Measurements from ENCODE around the gene MIER2.

The MIER2 gene

GRCh38 chr19:325937-326565, 18.5 kb downstream of the MIER2 start:
- no peak overlapping the region for H2BK15ac ChIP-seq (ENCODE audit: low read length)
- H3K4me3 ChIP-seq (ENCODE audit: low read length in 2 of 2): no peak overlapping the region
- no peak overlapping the region for H3K4me2 ChIP-seq (ENCODE audit: insufficient read depth, low read length, poor library complexity, severe bottlenecking)
- peak overlapping the region; percentile 51 for H3K9ac ChIP-seq (ENCODE audit: low read depth, low read length, poor library complexity)
- no peak overlapping the region for H2BK120ac ChIP-seq (ENCODE audit: low read depth, low read length)
- WGBS, 2 donors (ENCODE audit: extremely low coverage in 2 of 2, insufficient read length in 2 of 2, insufficient replicate concordance in 1 of 2): no CpG with 5 or more reads among the region's 33 CpGs
- no peak overlapping the region for H2BK12ac ChIP-seq (ENCODE audit: low read length)
- no peak overlapping the region for H3K4ac ChIP-seq (ENCODE audit: low read length)
- H4K91ac ChIP-seq (ENCODE audit: low read depth, low read length, poor library complexity): no peak overlapping the region
- H3K9me3 ChIP-seq (replicated peaks in 1 of 2; ENCODE audit: control insufficient read depth in 2 of 2, insufficient read depth in 1 of 2, low read depth in 1 of 2, low read length in 2 of 2): peaks cover 30 to 55% of the 10 kb centered on the region in 2 donors
- no peak for DNase-seq (ENCODE audit: low spot score)
- no peak overlapping the region for H3K18ac ChIP-seq (ENCODE audit: low read length)
- H2AFZ ChIP-seq (ENCODE audit: low read length): no peak overlapping the region
- H3K4me1 ChIP-seq (ENCODE audit: control insufficient read depth in 2 of 2, insufficient read depth in 1 of 2, low read depth in 1 of 2, low read length in 2 of 2): no peaks in the 10 kb centered on the region
- peaks cover 77 to 96% of the 10 kb centered on the region in 2 donors for H3K36me3 ChIP-seq (replicated peaks in 1 of 2; ENCODE audit: control insufficient read depth in 2 of 2, insufficient read depth in 2 of 2, low read length in 2 of 2)
- H4K8ac ChIP-seq (ENCODE audit: low read depth, low read length): no peak overlapping the region
- no peak overlapping the region for H3K27ac ChIP-seq (replicated peaks; ENCODE audit: low read length)
- H3K14ac ChIP-seq (ENCODE audit: low read length): no peak overlapping the region
- no peak overlapping the region for H3K23ac ChIP-seq (ENCODE audit: low read depth, low read length, poor library complexity)
- H2AK5ac ChIP-seq (ENCODE audit: low read depth, low read length): no peak overlapping the region
- H2BK5ac ChIP-seq (ENCODE audit: low read length): no peak overlapping the region
- H3K27me3 ChIP-seq (ENCODE audit: control insufficient read depth in 3 of 3, insufficient read depth in 3 of 3, low read depth in 1 of 3, low read length in 3 of 3): no peaks in the 10 kb centered on the region
- peaks cover 9% of the 10 kb centered on the region for H3K79me1 ChIP-seq (ENCODE audit: low read depth, low read length)

GRCh38 chr19:325173-325936, 19.2 kb downstream of the MIER2 start:
- H3K79me1 ChIP-seq (ENCODE audit: low read depth, low read length): peaks cover 14% of the 10 kb centered on the region
- H4K8ac ChIP-seq (ENCODE audit: low read depth, low read length): no peak overlapping the region
- peaks cover 34 to 55% of the 10 kb centered on the region in 2 donors for H3K9me3 ChIP-seq (replicated peaks in 1 of 2; ENCODE audit: control insufficient read depth in 2 of 2, insufficient read depth in 1 of 2, low read depth in 1 of 2, low read length in 2 of 2)
- no peaks in the 10 kb centered on the region for H3K4me1 ChIP-seq (ENCODE audit: control insufficient read depth in 2 of 2, insufficient read depth in 1 of 2, low read depth in 1 of 2, low read length in 2 of 2)
- peak overlapping the region; percentile 51 for H3K9ac ChIP-seq (ENCODE audit: low read depth, low read length, poor library complexity)
- H3K27me3 ChIP-seq (ENCODE audit: control insufficient read depth in 3 of 3, insufficient read depth in 3 of 3, low read depth in 1 of 3, low read length in 3 of 3): no peaks in the 10 kb centered on the region
- H3K18ac ChIP-seq (ENCODE audit: low read length): no peak overlapping the region
- H2BK12ac ChIP-seq (ENCODE audit: low read length): no peak overlapping the region
- no peak overlapping the region for H3K14ac ChIP-seq (ENCODE audit: low read length)
- no peak overlapping the region for H3K4ac ChIP-seq (ENCODE audit: low read length)
- no peak overlapping the region for H3K4me2 ChIP-seq (ENCODE audit: insufficient read depth, low read length, poor library complexity, severe bottlenecking)
- no peak overlapping the region for H3K23ac ChIP-seq (ENCODE audit: low read depth, low read length, poor library complexity)
- no peak overlapping the region for H3K4me3 ChIP-seq (ENCODE audit: low read length in 2 of 2)
- no CpG with 5 or more reads among the region's 24 CpGs for WGBS, 2 donors (ENCODE audit: extremely low coverage in 2 of 2, insufficient read length in 2 of 2, insufficient replicate concordance in 1 of 2)
- H3K27ac ChIP-seq (replicated peaks; ENCODE audit: low read length): no peak overlapping the region
- no peak overlapping the region for H2BK15ac ChIP-seq (ENCODE audit: low read length)
- H3K36me3 ChIP-seq (replicated peaks in 1 of 2; ENCODE audit: control insufficient read depth in 2 of 2, insufficient read depth in 2 of 2, low read length in 2 of 2): peaks cover 78 to 96% of the 10 kb centered on the region in 2 donors
- no peak overlapping the region for H2BK120ac ChIP-seq (ENCODE audit: low read depth, low read length)
- H2BK5ac ChIP-seq (ENCODE audit: low read length): no peak overlapping the region
- no peak overlapping the region for H4K91ac ChIP-seq (ENCODE audit: low read depth, low read length, poor library complexity)
- H2AK5ac ChIP-seq (ENCODE audit: low read depth, low read length): no peak overlapping the region
- DNase-seq (ENCODE audit: low spot score): no peak
- H2AFZ ChIP-seq (ENCODE audit: low read length): no peak overlapping the region

- Histone ChIP-seq H2BK120ac (ENCODE audit: low read depth, low read length) (no peak overlapping the region), H3K4ac (ENCODE audit: low read length) (no peak overlapping the region), H3K23ac (ENCODE audit: low read depth, low read length, poor library complexity) (no peak overlapping the region), H3K9ac (ENCODE audit: low read depth, low read length, poor library complexity) (no peak overlapping the region), H2BK12ac (ENCODE audit: low read length) (no peak overlapping the region), H3K18ac (ENCODE audit: low read length) (no peak overlapping the region), H3K27me3 (ENCODE audit: control insufficient read depth in 3 of 3, insufficient read depth in 3 of 3, low read depth in 1 of 3, low read length in 3 of 3) (no peaks in the 10 kb centered on the region), H3K4me1 (ENCODE audit: control insufficient read depth in 2 of 2, insufficient read depth in 1 of 2, low read depth in 1 of 2, low read length in 2 of 2) (no peaks in the 10 kb centered on the region), H3K36me3 (replicated peaks in 1 of 2; ENCODE audit: control insufficient read depth in 2 of 2, insufficient read depth in 2 of 2, low read length in 2 of 2) (peaks cover 80 to 97% of the 10 kb centered on the region in 2 donors), H2AFZ (ENCODE audit: low read length) (no peak overlapping the region), H2BK5ac (ENCODE audit: low read length) (no peak overlapping the region), H2AK5ac (ENCODE audit: low read depth, low read length) (no peak overlapping the region), H3K4me2 (ENCODE audit: insufficient read depth, low read length, poor library complexity, severe bottlenecking) (no peak overlapping the region), H4K8ac (ENCODE audit: low read depth, low read length) (no peak overlapping the region), H3K9me3 (replicated peaks in 1 of 2; ENCODE audit: control insufficient read depth in 2 of 2, insufficient read depth in 1 of 2, low read depth in 1 of 2, low read length in 2 of 2) (peaks cover 32 to 54% of the 10 kb centered on the region in 2 donors), H3K27ac (replicated peaks; ENCODE audit: low read length) (no peak overlapping the region), H3K4me3 (ENCODE audit: low read length in 2 of 2) (no peak overlapping the region), H3K79me1 (ENCODE audit: low read depth, low read length) (peaks cover 14% of the 10 kb centered on the region), H3K14ac (ENCODE audit: low read length) (no peak overlapping the region), H2BK15ac (ENCODE audit: low read length) (no peak overlapping the region), H4K91ac (ENCODE audit: low read depth, low read length, poor library complexity) (no peak overlapping the region)
- DNase-seq (ENCODE audit: low spot score): no peak
- no CpG with 5 or more reads among the region's 8 CpGs for WGBS, 2 donors (ENCODE audit: extremely low coverage in 2 of 2, insufficient read length in 2 of 2, insufficient replicate concordance in 1 of 2)
These were observed 19.9 kb downstream of the MIER2 start for GRCh38 chr19:324716-325115.

- no peak overlapping the region for H2BK5ac ChIP-seq (ENCODE audit: low read length)
- H3K18ac ChIP-seq (ENCODE audit: low read length): no peak overlapping the region
- H3K4me2 ChIP-seq (ENCODE audit: insufficient read depth, low read length, poor library complexity, severe bottlenecking): no peak overlapping the region
- H3K9ac ChIP-seq (ENCODE audit: low read depth, low read length, poor library complexity): no peak overlapping the region
- H3K36me3 ChIP-seq (replicated peaks in 1 of 2; ENCODE audit: control insufficient read depth in 2 of 2, insufficient read depth in 2 of 2, low read length in 2 of 2): peaks cover 64 to 93% of the 10 kb centered on the region in 2 donors
- H3K23ac ChIP-seq (ENCODE audit: low read depth, low read length, poor library complexity): no peak overlapping the region
- no peak overlapping the region for H4K91ac ChIP-seq (ENCODE audit: low read depth, low read length, poor library complexity)
- H3K9me3 ChIP-seq (replicated peaks in 1 of 2; ENCODE audit: control insufficient read depth in 2 of 2, insufficient read depth in 1 of 2, low read depth in 1 of 2, low read length in 2 of 2): peaks cover 18 to 42% of the 10 kb centered on the region in 2 donors
- H3K4me1 ChIP-seq (ENCODE audit: control insufficient read depth in 2 of 2, insufficient read depth in 1 of 2, low read depth in 1 of 2, low read length in 2 of 2): no peaks in the 10 kb centered on the region
- H3K4ac ChIP-seq (ENCODE audit: low read length): no peak overlapping the region
- H3K14ac ChIP-seq (ENCODE audit: low read length): no peak overlapping the region
- no peak overlapping the region for H2AK5ac ChIP-seq (ENCODE audit: low read depth, low read length)
- no peak overlapping the region for H2AFZ ChIP-seq (ENCODE audit: low read length)
- no CpG with 5 or more reads among the region's 13 CpGs for WGBS, 2 donors (ENCODE audit: extremely low coverage in 2 of 2, insufficient read length in 2 of 2, insufficient replicate concordance in 1 of 2)
- H2BK120ac ChIP-seq (ENCODE audit: low read depth, low read length): no peak overlapping the region
- H3K79me1 ChIP-seq (ENCODE audit: low read depth, low read length): peaks cover 10% of the 10 kb centered on the region
- DNase-seq (ENCODE audit: low spot score): no peak
- H3K27ac ChIP-seq (replicated peaks; ENCODE audit: low read length): no peak overlapping the region
- no peak overlapping the region for H2BK15ac ChIP-seq (ENCODE audit: low read length)
- no peaks in the 10 kb centered on the region for H3K27me3 ChIP-seq (ENCODE audit: control insufficient read depth in 3 of 3, insufficient read depth in 3 of 3, low read depth in 1 of 3, low read length in 3 of 3)
- H2BK12ac ChIP-seq (ENCODE audit: low read length): no peak overlapping the region
- peak overlapping the region in 1 of 2 donors; percentile 26 for H3K4me3 ChIP-seq (ENCODE audit: low read length in 2 of 2)
- H4K8ac ChIP-seq (ENCODE audit: low read depth, low read length): no peak overlapping the region
These were observed 22.0 kb downstream of the MIER2 start for GRCh38 chr19:322616-323015.
